GM23248 (cell line): Measurements from ENCODE around the gene BBS7. TPM values are rescaled to one million over a fixed set of nuclear protein-coding genes. Genes with fewer than 3 reads are reported as not detected.

Experiments used
- DNase-seq: peaks from one replicate; pipeline ENCODE4 v3.0.0-alpha.2; 2015
- H2AFZ ChIP-seq: fragments of 200-600 bp; sonication (generic); 2 replicates; pipeline ENCODE4 v1.6.1; 2016; ENCODE audit warnings: antibody characterized with exemption
- H3F3A ChIP-seq: fragments of 200-600 bp; sonication (generic); 2 replicates; pipeline ENCODE4 v1.6.1; 2016; ENCODE audit warnings: mild to moderate bottlenecking, antibody characterized with exemption, mixed run types; ENCODE audit not compliant: insufficient read depth
- H3K27ac ChIP-seq: fragments of 200-600 bp; sonication (generic); 2 replicates; pipeline ENCODE4 v1.5.1; 2016; ENCODE audit warnings: mild to moderate bottlenecking
- H3K27me3 ChIP-seq: fragments of 200-600 bp; sonication (generic); replicated peaks from 2 replicates; pipeline ENCODE4 v1.6.1; 2016; ENCODE audit warnings: mild to moderate bottlenecking; ENCODE audit not compliant: insufficient read depth
- H3K36me3 ChIP-seq: fragments of 200-600 bp; sonication (generic); 2 replicates; pipeline ENCODE4 v1.6.1; 2016; ENCODE audit warnings: low read depth, mild to moderate bottlenecking
- H3K4me1 ChIP-seq: fragments of 200-600 bp; sonication (generic); 2 replicates; pipeline ENCODE4 v1.6.1; 2016; ENCODE audit warnings: mild to moderate bottlenecking; ENCODE audit not compliant: insufficient read depth
- H3K4me2 ChIP-seq: fragments of 200-600 bp; sonication (generic); one replicate; pipeline ENCODE4 v1.6.1; 2016; ENCODE audit warnings: mild to moderate bottlenecking; ENCODE audit not compliant: unreplicated experiment
- H3K4me3 ChIP-seq: fragments of 200-600 bp; sonication (generic); 2 replicates; pipeline ENCODE4 v1.5.1; 2016; ENCODE audit warnings: mild to moderate bottlenecking
- H3K79me2 ChIP-seq: fragments of 200-600 bp; sonication (generic); 2 replicates; pipeline ENCODE4 v1.6.1; 2016; ENCODE audit warnings: mild to moderate bottlenecking; ENCODE audit not compliant: insufficient read depth
- H3K9ac ChIP-seq: fragments of 200-600 bp; sonication (generic); 2 replicates; pipeline ENCODE4 v1.6.1; 2016; ENCODE audit warnings: mild to moderate bottlenecking
- H3K9me2 ChIP-seq: fragments of 200-600 bp; sonication (generic); 2 replicates; pipeline ENCODE4 v1.6.1; 2016; ENCODE audit warnings: mixed run types, mild to moderate bottlenecking, moderate library complexity; ENCODE audit not compliant: insufficient read depth
- H3K9me3 ChIP-seq: fragments of 200-600 bp; sonication (generic); one replicate; pipeline ENCODE4 v1.6.1; 2017; ENCODE audit warnings: low read depth
- H4K20me1 ChIP-seq: fragments of 200-600 bp; sonication (generic); 2 replicates; pipeline ENCODE4 v1.6.0; 2016; ENCODE audit not compliant: insufficient read depth
- EZH2 ChIP-seq: fragments of 200-600 bp; sonication (generic); IDR thresholded peaks from 2 replicates; pipeline ENCODE4 v1.6.1; 2018; ENCODE audit warnings: antibody characterized with exemption, mild to moderate bottlenecking; ENCODE audit not compliant: insufficient read depth, poor library complexity, severe bottlenecking
- EZH2phosphoT487 ChIP-seq: fragments of 200-600 bp; sonication (generic); IDR thresholded peaks from 2 replicates; pipeline ENCODE4 v1.6.1; 2018; ENCODE audit warnings: antibody characterized with exemption, moderate library complexity, mild to moderate bottlenecking, low read depth; ENCODE audit not compliant: insufficient read depth
- WGBS, 2 experiments: methylation state at CpG; one replicate each; pipeline ENCODE4 v1.1.6; 2015 to 2017; ENCODE audit warnings: low lambda C conversion rate in 2 of 2, low coverage in 1 of 2; ENCODE audit errors: missing lambda C conversion rate in 2 of 2; 5-methylcytosine and 5-hydroxymethylcytosine counted together
- in situ Hi-C: fragments of 300-500 bp; cut with MboI; formaldehyde crosslinking; loops from 2 replicates; pipeline ENCODE4 v1.15.0; 2020
- polyA plus RNA-seq: library from polyadenylated mRNA; unstranded; fragments of >200 nt; fragmentation: Nextera tagmentation; extraction: Ambion mirVana; gene quantifications from 2 replicates; pipeline ENCODE4 v1.2.1, GENCODE V29; 2016
- total RNA-seq: library from RNA; depleted of rRNA; stranded (reverse); fragments of >200 nt; shearing (Covaris generic); gene quantifications from 2 replicates; pipeline ENCODE4 v1.2.3, GENCODE V29; 2014

BBS7 gene
- total and polyA plus RNA-seq, 2 experiments from 2014 or later, result 24.5 to 28.7 TPM

DNA sequence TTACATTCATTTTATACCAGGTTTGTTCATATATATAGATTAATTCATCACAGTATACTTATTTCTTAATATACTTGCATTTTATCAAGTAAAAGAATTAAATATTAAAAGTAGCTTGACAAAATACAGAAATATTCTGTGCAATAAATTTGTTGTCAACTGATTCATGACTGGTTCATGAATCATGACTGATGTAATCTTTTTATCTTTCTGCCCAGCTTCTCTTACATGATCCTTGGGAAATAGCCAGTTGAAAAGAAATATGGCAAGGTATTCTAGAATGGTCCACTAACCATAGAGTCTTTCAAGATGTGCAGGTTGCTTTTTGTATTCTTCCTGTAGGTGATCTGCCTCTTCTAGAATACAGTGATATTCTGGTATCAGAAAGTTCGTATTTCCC is 42.4 kb downstream of the BBS7 start:
- no peaks in the 10 kb centered on the region for H3K9me3 ChIP-seq
- in situ Hi-C loops, result no loop called here
- peak; percentile 79 for DNase-seq
- H3K27me3 ChIP-seq, result no peaks in the 10 kb centered on the region
- TF ChIP-seq EZH2phosphoT487 (no peak), EZH2 (no peak)
- no peaks in the 10 kb centered on the region for H4K20me1 ChIP-seq
- H3K4me1 ChIP-seq, result peaks cover 17% of the 10 kb centered on the region
- H2AFZ ChIP-seq, result no peak overlapping the region
- H3K9ac ChIP-seq, result no peak overlapping the region
- no peak overlapping the region for H3K27ac ChIP-seq
- peaks cover 7% of the 10 kb centered on the region for H3F3A ChIP-seq
- H3K9me2 ChIP-seq, result no peaks in the 10 kb centered on the region
- no peak overlapping the region for H3K4me3 ChIP-seq
- H3K36me3 ChIP-seq, result peaks cover 29% of the 10 kb centered on the region; the same call in 1 of the 2 replicates
- peaks cover 5% of the 10 kb centered on the region for H3K79me2 ChIP-seq
- peak overlapping the region; percentile 2 for H3K4me2 ChIP-seq
- 98 to 100% methylated on average over 1 of the region's 1 CpG for WGBS, 2 experiments

DNA sequence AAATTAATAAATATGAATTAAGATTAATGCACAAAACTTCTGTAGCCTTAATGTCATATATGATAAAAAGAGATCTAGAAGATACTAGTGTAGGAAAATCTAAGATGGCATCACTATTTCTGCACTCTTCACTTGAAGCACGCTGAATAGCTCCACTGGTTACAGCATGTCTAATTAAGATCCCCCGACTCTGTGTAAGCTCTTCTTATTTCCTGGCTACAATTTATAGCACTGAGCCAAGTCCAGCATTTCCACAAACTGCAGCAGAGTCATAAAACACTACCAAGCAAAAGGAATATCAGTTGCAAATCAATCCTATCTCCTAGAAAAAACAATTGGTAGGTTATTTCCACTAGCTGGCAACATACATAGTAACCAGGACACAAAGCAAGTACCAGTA is 45.3 kb downstream of the BBS7 start:
- Histone ChIP-seq H3K4me1 (peaks cover 41% of the 10 kb centered on the region), H3K4me3 (no peak overlapping the region), H3K36me3 (peaks cover 23% of the 10 kb centered on the region; the same call in 1 of the 2 replicates), H4K20me1 (no peaks in the 10 kb centered on the region), H3K9ac (no peak overlapping the region), H3K27me3 (no peaks in the 10 kb centered on the region), H3K9me2 (no peaks in the 10 kb centered on the region), H3K27ac (0 out of 2 replicates have a peak overlapping the region, but pooled peaks have one; percentile 1), H3K79me2 (peaks cover 34% of the 10 kb centered on the region), H3K4me2 (peak overlapping the region; percentile 17), H3K9me3 (no peaks in the 10 kb centered on the region), H3F3A (peaks cover 14% of the 10 kb centered on the region), H2AFZ (peak overlapping the region; percentile 32)
- in situ Hi-C loops, result no loop called here
- DNase-seq, result peak; percentile 9
- TF ChIP-seq EZH2 (no peak), EZH2phosphoT487 (no peak)
- WGBS, 2 experiments, result 21 to 26% methylated on average over 2 of the region's 2 CpGs

DNA sequence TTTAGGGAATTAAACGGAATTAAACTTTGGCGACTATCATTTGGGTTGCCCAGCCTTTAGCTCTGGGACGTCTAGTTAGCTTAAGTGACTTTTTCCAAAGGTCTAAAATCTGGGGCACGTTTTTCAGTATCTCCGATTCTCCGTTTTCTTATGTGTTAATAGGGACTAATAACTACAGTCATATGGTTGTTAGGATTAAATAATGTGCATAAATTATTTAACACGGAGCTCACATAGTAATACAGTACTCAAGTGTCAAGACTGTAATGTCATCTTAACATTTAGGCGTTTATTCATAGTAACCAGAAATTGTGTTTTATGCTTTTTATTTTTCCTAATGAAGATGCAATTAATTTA is 46.1 kb downstream of the BBS7 start:
- Histone ChIP-seq H3K36me3 (peaks cover 21% of the 10 kb centered on the region; the same call in 1 of the 2 replicates), H3K9me2 (no peaks in the 10 kb centered on the region), H3K79me2 (peaks cover 40% of the 10 kb centered on the region), H3K4me3 (peak overlapping the region; percentile 80), H3K9ac (peak overlapping the region; percentile 81), H3K27me3 (no peaks in the 10 kb centered on the region), H3K4me1 (peaks cover 47% of the 10 kb centered on the region), H3K27ac (peak overlapping the region; percentile 74), H3K9me3 (no peaks in the 10 kb centered on the region), H3F3A (peaks cover 20% of the 10 kb centered on the region), H2AFZ (peak overlapping the region; percentile 93), H3K4me2 (peak overlapping the region; percentile 97), H4K20me1 (no peaks in the 10 kb centered on the region)
- 3 to 4% methylated on average over 8 of the region's 8 CpGs for WGBS, 2 experiments
- TF ChIP-seq EZH2phosphoT487 (no peak), EZH2 (no peak)
- in situ Hi-C loops, result no loop called here
- no peak for DNase-seq

DNA sequence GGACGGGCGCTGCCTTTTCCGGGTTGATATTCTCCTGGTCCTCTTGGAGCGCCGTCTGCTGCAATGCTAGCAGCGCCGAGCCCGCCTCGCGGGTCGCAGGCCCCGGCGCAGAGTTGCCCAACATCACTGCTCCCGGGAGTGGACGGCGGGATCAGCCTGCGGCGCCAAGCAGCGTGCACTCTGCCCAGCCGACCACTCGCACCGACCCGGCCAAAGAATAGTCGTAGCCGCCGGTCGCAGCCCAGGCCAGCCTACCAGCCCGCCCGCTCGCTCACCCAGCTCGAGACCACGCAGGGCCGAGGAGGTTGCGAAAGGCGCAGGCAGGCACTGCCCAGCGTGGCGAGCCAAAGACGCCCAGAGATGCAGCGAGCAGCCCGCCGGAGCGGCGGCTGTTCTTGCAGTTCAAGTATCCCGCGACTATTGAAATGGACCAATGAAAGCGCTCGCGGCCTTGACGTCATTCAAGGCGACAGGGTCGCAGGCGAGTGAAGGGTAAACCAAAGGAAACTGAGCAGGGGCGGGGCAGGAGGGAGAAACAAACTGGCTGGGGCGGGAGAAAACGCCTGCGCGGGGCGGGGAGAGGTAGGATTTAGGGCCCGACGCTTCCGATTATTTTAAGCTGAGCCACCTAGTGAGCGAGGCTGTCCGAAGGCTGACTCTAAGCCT is 46.6 kb downstream of the BBS7 start, which contains the start of gene CCNA2:
CCNA2 (minus strand) TSS at position 379 of the 666 bp plus-strand sequence; CDS start at position 124, 255 bp downstream.
- H3F3A ChIP-seq, result peaks cover 25% of the 10 kb centered on the region
- peaks cover 44% of the 10 kb centered on the region for H3K79me2 ChIP-seq
- H4K20me1 ChIP-seq, result no peaks in the 10 kb centered on the region
- H3K4me1 ChIP-seq, result peaks cover 52% of the 10 kb centered on the region
- no peaks in the 10 kb centered on the region for H3K9me2 ChIP-seq
- peak within 1 kb of the TSS; percentile 81 for H3K9ac ChIP-seq
- H3K27me3 ChIP-seq, result no peaks in the 10 kb centered on the region
- H3K27ac ChIP-seq, result peak within 1 kb of the TSS; percentile 74
- H2AFZ ChIP-seq, result peak within 1 kb of the TSS; percentile 93
- in situ Hi-C loops, result no loop called here
- peaks cover 25% of the 10 kb centered on the region; the same call in 1 of the 2 replicates for H3K36me3 ChIP-seq
- no peaks in the 10 kb centered on the region for H3K9me3 ChIP-seq
- DNase-seq, result peak; percentile 99
- peak within 1 kb of the TSS; percentile 97 for H3K4me2 ChIP-seq
- no peak for TF ChIP-seq EZH2
- TF ChIP-seq EZH2phosphoT487, result no peak
- 1 to 2% methylated on average over 56 to 63 of the region's 63 CpGs for WGBS, 2 experiments
- peak within 1 kb of the TSS; percentile 80 for H3K4me3 ChIP-seq
